GM11168 (cell line): ENCODE data around the gene TRIP12.

Experiments used
- in situ Hi-C: fragments of 300-500 bp; cut with MboI; formaldehyde crosslinking; loops from one replicate; pipeline ENCODE4 v1.12.0; 2022; ENCODE audit warnings: low sequenced_read_pairs; ENCODE audit not compliant: unreplicated experiment

TRIP12 gene

DNA sequence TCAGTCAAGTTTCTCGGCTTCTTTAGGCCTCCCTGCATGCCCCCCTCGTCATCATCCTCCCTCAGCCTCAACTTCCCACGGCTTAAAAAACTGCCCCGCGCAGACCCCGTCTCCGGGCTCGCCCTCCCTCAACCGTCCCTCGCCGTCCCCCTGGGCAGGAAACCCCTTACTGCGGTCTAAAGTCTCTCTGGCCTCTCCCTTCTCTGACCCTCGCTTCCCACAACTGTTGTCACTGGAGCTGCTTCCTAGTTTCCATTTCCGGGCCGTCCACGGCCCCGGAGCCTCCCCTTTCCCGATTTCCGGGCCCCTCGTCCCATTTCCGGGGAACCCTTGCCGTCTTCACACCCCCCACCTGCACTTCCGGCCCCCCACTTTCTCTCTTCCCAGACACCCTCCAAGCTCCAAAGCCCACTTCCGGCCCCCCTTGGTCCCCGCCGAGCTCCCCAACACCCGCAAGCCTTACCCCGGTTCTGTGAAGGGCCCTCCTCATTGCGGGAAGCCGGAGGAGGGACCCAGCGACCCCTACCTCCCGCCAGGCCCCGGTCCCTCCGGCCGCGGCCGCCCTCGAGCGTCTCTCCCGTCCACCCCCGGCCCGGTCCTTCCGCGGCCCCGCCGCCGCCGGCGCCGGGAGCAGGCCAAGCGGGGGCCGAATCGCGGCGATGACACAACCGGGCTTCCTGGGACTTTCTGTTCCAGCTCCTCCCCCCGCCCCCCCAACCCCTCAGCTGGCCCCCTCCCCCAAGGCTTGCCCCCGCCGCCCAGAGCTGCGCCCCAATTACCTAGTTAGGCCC, 513 bp downstream of the TRIP12 start:
- in situ Hi-C loops: no loop called here

DNA sequence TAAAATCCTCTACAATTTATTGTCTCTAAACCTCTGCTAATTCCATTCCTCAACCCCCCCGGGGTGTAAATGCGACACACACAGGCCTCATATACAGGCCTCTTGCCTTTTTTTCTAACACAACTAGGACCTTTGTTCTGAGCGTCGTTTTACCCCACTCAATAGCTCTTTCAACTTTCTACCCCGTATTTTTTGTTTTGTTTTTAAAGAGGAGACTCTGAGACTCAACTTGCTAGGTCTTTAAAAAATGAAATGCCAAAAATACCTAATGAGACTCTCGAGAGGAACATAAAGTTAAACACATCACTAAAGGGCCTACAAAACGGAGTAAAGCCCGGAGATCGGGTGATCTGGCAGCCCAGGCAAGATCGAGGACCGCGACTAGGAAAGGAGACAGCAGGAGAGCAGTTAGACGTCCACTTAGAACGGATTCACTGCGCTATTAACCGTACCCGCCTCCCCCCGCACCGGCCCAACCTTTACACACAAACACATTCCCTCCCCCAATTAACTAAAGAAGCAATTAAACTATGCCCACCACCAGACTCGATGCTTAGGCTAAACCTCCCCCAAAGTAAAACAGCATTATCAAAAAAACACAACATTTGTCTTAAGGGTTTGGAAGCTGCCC, 1.7 kb downstream of the TRIP12 start:
- in situ Hi-C loops: no loop called here

- in situ Hi-C loops: no loop called here
Observed at GRCh38 chr2:229917793-229918192, 4.0 kb downstream of the TRIP12 start.

DNA sequence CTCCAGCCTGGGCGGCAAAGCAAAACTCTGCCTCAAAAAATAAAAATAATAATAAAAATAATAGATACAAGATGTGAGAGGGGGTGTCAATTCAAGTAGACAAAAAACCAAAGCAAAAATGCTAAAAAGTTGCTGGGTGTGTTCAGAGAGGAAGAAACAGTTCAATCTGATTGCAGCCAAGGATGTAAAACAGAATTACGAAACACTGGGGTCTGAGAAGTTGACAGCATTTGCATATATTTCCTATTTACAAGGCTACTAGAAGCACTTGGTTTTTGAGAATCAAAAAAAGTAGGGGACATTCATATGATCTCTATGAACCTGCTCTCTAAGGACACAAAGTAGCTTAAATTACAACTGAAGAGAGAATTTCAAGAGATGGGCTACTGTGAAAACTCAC, 7.6 kb downstream of the TRIP12 start:
- in situ Hi-C loops: no loop called here

GRCh38 chr2:229910832-229911412, 10.9 kb downstream of the TRIP12 start:
- in situ Hi-C loops: no loop called here

GRCh38 chr2:229910147-229910831, 11.5 kb downstream of the TRIP12 start:
- in situ Hi-C loops: no loop called here

- in situ Hi-C loops: loop anchor here (10.0 kb wide), 1 partner anchor 104 kb away; no protein-coding TSS in a partner anchor
Observed at GRCh38 chr2:229909090-229909489, 12.7 kb downstream of the TRIP12 start.

GRCh38 chr2:229905601-229906000, 16.2 kb downstream of the TRIP12 start:
- in situ Hi-C loops: loop anchor here (10.0 kb wide), 1 partner anchor 101 kb away; no protein-coding TSS in a partner anchor

GRCh38 chr2:229903037-229903436, 18.8 kb downstream of the TRIP12 start:
- in situ Hi-C loops: loop anchor here (10.0 kb wide), 1 partner anchor 98 kb away; no protein-coding TSS in a partner anchor

DNA sequence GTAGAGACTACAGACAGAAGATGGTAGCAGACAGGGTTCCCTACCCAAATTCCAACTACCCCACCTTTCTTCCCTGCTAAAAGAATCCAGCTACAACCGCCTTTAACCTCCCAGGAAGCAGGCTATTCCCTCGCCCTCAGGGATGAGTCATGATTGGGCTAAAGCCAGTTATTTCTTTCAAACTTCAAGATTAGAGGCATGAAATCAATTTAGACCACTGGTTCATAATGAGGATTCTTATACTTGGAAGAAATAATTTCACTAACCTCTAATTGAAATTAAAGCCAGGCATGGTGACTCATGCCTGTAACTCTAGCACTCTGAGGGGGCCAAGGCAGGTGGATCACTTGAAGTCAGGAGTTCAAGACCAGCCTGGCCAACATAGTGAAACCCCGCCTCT, 20.0 kb downstream of the TRIP12 start:
- in situ Hi-C loops: loop anchor here (10.0 kb wide), 1 partner anchor 97 kb away; no protein-coding TSS in a partner anchor

DNA sequence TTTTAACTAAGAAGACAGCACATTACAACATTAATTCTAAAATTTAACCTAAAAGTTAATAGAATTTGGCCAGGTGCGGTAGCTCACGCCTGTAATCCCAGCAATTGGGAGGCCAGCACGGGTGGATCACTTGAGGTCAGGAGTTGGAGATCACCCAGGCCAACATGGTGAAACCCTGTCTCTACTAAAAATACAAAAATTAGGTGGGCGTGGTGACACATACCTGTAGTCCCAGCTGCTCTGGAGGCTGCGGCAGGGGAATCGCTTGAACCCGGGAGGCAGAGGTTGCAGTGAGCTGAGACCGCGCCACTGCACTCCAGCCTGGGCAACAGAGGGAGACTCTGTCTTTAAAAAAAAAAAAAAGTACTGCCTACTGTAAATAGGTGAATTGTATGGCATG, 21.3 kb downstream of the TRIP12 start:
- in situ Hi-C loops: loop anchor here (10.0 kb wide), 1 partner anchor 96 kb away; no protein-coding TSS in a partner anchor

DNA sequence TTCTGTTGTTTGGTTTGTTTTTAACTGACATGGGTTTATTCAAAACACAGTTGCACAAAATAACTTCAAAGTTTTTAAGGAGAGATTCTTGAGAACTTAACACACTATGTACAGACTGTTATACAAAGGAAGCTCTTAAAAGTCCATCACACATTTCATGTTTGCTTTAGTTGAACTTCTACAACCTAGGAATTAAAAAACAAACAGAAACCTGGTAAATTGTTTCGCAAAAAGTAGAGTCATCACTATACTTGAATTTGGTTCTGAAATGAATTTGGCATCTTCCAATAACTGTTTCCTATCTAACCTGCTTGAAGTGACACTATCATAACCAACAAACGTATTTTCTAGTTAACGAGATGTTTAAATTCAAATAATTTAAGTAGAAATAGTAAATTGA, 21.8 kb downstream of the TRIP12 start:
- in situ Hi-C loops: loop anchor here (10.0 kb wide), 1 partner anchor 95 kb away; no protein-coding TSS in a partner anchor

DNA sequence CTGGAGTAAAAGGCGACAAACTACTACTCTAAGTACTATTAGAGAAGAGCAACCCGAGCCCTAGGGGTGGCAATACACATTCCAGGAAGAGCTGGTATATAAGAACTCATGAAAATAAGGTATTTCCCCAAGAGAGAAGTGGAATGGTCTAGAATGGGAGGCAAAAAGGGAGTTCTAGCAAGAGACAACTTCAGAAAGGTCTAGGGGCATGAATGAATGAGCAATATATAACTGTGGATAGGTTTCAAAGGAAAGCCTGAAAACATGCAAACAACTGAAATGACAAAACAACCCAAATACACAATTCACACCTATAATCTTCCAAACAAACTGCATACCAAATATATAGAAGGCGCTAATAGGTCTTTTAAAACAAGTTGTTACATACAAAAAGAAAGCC, 22.2 kb downstream of the TRIP12 start:
- in situ Hi-C loops: loop anchor here (10.0 kb wide), 1 partner anchor 95 kb away; no protein-coding TSS in a partner anchor

DNA sequence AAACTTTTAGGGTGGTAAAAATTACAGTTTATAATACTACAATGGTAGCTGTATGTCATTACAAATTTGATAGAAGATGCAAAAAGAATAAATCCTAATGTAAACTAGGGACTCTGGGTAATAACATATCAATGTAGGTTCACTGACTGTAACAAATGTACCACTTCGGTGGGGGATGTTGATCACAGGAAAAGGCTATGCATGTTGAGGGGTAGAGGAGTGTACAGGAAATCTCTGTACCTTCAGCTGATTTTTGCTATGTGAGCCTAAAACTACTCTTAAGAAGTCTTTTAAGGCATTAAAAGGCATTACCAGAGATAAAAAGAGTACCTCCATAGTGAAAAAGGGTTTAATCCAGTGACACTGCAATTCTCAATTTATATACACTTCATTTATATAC, 25.0 kb downstream of the TRIP12 start:
- in situ Hi-C loops: no loop called here

- in situ Hi-C loops: no loop called here
Observed at GRCh38 chr2:229889023-229889422, 32.8 kb downstream of the TRIP12 start.

GRCh38 chr2:229888031-229888430, 33.8 kb downstream of the TRIP12 start:
- in situ Hi-C loops: no loop called here

- in situ Hi-C loops: no loop called here
Observed at GRCh38 chr2:229887441-229887840, 34.4 kb downstream of the TRIP12 start.

DNA sequence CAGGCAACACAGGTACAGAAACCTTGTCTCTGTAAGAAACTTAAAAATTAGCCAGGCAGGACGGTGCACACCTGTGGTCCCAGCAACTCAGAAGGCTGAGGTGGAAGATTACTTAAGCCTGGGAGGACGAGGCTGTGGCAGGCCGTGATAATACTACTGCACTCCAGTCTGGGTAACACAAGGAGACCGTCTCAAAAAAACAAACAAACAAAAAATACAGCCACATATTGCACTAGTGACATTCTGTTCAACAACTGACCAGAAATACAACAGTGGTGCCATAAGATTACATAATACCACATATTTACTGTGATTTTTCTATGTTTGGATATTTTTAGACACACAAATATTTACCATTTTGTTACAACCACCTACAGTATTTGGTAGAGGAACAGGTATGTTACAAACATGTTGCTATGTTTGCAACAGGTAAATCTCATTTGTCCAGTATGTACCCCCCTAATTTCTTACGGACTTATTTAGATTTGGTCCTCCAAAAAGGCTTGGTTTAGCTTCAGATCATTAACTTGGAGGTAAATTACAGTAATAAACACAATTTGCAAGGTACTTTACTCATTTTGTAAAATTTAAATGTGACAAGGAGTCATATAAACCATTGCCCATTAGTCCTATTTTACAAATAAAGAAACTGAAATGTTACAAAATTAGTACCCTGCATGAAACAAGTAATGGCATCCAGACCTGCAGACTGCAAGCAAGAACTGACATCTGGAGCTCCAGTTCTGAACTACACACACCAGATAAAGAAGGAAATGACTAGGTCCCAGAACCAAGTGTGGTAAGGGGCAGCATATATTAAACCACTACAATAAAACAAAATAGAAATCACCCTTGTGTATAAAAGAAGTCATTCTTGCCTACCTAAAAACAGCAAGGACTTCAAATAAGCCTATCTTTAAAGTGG, 36.8 kb downstream of the TRIP12 start:
- in situ Hi-C loops: no loop called here

DNA sequence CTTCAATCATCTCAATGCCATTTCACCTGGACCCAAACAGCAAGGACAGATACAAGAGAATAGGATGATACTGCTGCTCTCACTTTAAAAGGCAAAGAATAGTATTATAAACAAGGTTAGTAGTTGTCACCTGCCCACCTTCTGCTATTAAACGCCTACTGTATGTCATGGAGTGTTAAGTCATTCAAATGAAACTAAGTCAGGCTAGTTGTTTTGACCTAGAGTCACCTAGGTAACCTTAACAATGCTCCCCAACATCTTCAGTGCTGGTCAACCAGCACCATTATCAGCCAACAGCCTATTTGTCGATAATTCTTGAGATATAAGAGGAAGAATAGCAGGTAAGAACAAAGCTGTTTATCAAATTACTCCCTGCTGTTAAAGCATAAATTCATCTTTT, 39.2 kb downstream of the TRIP12 start:
- in situ Hi-C loops: no loop called here
